HG03432 (cell line): ENCODE results near the gene KREMEN1.
"Not testable (repeated sequence)": the region's sequence is repeated elsewhere in the genome, so short reads cannot be mapped to it uniquely, and the experiment has no call there.

Experiments
- ATAC-seq: cut with Tn5 transposase; IDR thresholded peaks from one replicate; pipeline ENCODE4 v1.9.1; 2021; ENCODE audit warnings: mild to moderate bottlenecking, moderate library complexity; ENCODE audit not compliant: unreplicated experiment

KREMEN1 gene

DNA sequence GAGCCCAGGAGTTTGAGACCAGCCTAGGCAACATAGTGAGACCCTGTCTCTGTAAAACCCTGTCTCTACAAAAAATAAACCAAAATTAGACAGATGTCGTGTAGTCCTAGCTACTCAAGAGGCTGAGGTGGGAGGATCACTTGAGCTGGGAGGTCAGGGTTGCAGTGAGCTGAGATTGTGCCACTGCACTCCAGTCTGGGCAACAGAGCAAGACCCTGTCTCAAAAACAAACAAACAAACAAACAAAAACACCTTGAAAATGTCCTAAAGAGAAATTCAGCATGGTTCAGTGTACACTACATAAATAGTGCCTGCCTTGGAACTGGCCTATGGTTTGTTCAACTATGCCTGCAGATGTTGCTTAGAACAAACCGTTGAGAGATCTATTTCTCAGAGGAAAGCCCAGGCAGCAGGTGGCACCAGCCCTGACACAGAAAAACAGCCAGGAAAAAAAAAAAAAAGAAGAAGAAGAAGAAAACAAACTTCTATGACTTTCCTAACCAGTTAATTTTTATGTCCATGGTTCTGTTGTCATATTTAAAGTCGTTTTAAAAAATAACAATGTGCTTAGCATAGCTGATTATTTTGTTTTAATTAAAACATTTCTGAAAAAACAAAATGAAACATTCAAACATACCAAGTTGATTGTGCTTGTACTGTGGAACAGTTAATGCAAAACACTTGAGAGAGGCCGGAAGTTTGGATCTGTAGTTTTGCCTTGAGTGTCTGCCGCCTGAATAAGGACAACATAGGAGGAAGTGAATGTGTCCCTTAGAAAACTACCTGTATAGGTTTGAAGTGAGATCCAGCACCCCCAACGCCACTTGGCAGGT is 5.4 kb downstream of the KREMEN1 start:
- no peak for ATAC-seq

- ATAC-seq: no peak
Measured at GRCh38 chr22:29078869-29079207, 6.0 kb downstream of the KREMEN1 start.

GRCh38 chr22:29079218-29079901 is 6.5 kb downstream of the KREMEN1 start:
- ATAC-seq: no peak

GRCh38 chr22:29080106-29080975 is 7.5 kb downstream of the KREMEN1 start:
- no peak for ATAC-seq

DNA sequence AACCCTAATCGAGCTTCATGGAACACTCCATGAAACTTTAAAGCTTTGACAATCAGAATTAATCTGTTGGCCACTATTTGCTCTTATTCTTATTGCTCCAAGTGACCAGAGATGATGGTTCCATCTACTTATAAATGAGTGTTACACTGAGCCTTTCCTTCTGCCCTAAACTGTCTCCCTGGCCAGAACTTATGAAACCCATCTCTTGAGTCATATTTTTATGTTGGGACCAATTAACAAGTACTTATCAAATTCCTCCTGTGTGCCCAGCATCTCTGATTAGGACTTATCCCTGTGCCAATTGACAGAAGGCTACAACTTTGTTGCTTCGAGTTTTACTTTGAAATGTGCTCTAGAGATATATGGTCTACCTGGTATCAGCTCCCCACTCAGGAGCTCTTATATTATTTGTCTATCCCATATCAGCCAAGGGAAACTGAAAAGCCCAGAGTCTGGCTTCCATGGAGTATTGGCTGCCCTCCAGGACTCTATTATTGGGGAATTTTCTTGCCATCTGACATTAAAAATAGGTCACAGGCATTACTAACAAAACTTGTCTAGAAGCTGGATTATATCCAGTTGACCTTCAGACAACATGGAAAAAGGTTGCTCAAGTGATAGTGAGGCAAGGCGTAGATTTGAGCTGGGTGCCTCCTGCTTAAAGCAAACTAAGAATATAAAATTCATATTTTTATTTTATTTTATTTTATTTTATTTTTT is 8.8 kb downstream of the KREMEN1 start:
- ATAC-seq: no peak

DNA sequence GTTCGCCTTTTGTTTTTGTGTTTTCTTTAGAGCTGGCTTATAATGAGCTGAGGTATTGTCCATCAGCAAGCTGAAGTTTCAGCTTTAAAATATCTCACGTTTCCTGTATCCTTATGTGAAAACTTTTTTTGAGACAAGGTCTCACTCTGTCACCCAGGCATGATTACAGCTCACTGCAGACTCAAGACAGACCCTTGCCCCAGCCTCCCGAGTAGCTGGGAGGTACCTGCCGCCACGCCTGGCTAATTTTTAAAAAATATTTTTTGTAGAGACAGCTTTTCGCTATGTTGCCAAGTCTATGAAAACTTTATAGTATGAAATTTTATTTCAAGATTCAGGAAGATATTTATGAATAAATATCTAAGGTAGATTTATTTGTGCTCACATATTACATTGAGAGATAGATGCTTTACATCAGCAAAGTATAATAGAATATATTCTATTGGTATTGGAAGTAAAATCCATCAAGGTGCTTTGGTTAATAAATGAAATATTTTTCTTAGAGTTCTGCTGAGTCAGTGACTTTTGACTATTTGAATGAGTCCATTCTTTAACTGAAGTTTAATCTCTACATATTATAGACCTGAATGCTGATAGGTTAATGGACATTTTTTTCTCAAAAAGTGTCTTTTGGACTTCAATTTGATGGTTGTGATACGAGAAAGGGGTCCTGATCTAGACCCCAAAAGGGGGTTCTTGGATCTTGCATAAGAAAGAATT is 10.2 kb downstream of the KREMEN1 start:
- ATAC-seq: no peak

DNA sequence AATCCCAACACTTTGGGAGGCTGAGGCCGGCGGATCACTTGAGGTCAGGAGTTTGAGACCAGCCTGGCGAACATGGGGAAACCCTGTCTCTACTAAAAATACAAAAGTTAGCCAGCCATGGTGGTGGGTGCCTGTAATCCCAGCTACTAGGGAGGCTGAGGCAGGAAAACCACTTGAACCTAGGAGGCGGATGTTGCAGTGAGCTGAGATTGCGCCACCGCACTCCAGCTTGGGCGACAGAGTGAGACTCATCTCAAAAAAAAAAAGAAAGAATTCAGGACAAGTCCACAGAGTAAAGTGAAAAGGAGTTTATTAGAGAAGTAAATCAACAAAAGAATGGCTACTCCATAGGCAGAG is 10.7 kb downstream of the KREMEN1 start:
- ATAC-seq: not testable (repeated sequence)

GRCh38 chr22:29083933-29084591 is 11.2 kb downstream of the KREMEN1 start:
- no peak for ATAC-seq

- no peak for ATAC-seq
Measured at GRCh38 chr22:29087012-29087411, 14.2 kb downstream of the KREMEN1 start.

- ATAC-seq: no peak
Measured at GRCh38 chr22:29088809-29089208, 16.0 kb downstream of the KREMEN1 start.

DNA sequence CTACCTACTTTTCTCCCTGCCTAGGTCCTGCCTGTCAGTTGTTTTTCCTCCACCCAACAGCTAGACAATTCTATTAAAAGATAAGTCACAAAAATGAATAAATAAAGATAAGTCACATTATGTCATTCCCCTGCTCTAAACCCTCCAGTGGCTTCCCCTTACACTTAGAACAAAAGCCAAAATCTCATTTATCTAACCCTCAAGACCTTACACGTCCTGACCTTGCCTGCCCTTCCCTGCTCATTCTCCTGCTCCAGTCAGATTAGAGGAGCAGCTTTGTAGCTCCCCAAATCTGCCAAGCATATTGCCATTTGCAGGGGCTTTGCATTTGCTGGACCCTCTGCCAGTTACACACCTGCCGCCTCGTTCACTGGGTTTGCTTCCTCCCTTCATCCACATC is 16.7 kb downstream of the KREMEN1 start:
- no peak for ATAC-seq

GRCh38 chr22:29090039-29090438 is 17.2 kb downstream of the KREMEN1 start:
- ATAC-seq: no peak

GRCh38 chr22:29092243-29092642 is 19.4 kb downstream of the KREMEN1 start:
- ATAC-seq: no peak

- no peak for ATAC-seq
Measured at GRCh38 chr22:29093030-29093429, 20.2 kb downstream of the KREMEN1 start.

GRCh38 chr22:29093501-29094300 is 20.9 kb downstream of the KREMEN1 start:
- ATAC-seq: no peak

DNA sequence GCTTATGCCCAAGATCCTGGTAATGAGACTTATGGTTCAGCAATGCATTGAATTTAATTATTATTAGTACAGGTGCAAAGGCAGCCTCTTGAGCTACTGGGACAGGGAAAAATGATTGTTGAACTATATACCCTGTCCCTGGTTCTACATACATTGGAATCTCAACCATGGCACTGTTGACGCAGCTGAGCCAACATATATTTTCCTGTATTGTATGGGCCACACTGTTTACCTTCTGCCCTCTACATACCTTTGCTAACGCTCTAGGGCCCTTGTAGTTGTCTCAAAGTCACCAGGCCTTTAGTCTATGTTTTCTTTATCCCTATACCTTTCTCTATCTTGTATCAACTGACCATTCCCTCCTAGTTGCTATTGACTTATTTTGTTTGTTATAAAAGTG is 22.6 kb downstream of the KREMEN1 start:
- no peak for ATAC-seq

- no peak for ATAC-seq
Measured at GRCh38 chr22:29096736-29097669, 24.2 kb downstream of the KREMEN1 start.

GRCh38 chr22:29098296-29098695 is 25.5 kb downstream of the KREMEN1 start:
- ATAC-seq: no peak
